LHCN-M2 (cell line): ENCODE data around the gene FDXACB1. TPM values are rescaled to one million over a fixed set of nuclear protein-coding genes. Genes with fewer than 3 reads are reported as not detected.

Experiments used
- DNase-seq: peaks from one replicate; pipeline ENCODE4 v3.0.0-alpha.2; 2012; ENCODE audit warnings: low read depth
- polyA plus RNA-seq: library from polyadenylated mRNA; unstranded; fragments of >200 nt; gene quantifications from one replicate; pipeline ENCODE4 v1.2.1, GENCODE V29; 2012; ENCODE audit warnings: missing spikeins
- total RNA-seq: library from RNA; depleted of rRNA; stranded (reverse); fragments of >200 nt; gene quantifications from 2 replicates; pipeline ENCODE4 v1.2.3, GENCODE V29; 2014; rRNA removed

FDXACB1 gene
- total RNA-seq: 2.8 and 2.9 TPM in 2 replicates
- polyA plus RNA-seq: 0.85 TPM

DNA sequence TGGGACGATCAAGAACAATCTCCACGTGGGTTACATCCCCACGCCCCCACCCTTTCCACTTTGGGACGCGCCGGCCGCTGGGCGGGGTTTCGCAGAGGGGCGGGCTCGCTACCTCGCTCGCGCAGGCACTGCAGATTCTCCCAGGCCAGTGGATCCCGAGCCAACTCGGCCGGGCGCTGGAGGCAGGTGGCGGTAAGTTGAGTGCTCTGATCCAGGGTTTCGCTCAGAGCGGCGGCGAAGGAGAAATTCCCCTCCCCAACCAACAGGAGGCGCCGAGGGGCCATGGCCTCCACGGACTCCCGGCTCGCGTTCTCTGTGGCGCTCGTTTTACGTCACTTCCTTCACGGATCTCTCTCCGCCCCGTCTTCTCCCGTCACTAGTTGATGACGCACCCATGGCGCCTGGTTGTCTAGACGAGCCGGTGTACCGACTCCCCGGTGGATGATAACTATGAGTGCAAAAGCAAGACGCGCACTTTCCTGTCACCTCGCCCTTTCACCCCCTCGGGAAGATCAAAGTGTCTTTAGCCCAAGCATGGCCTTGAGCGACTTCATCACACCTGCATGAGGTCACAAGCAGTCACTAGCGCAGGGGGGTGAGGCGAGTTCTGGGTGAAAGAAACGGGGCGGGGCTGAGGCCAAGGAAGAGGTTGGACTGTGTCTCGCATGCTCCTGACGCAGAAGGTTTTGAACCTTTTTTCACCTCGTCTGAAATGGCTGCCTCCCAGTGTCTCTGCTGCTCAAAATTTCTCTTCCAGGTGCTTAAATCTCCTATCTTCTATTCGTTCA is at the start of gene FDXACB1, which contains the start of gene CFAP68:
Gene FDXACB1, minus strand, starts transcription at position 317 of the 788 bp plus-strand sequence. Its CDS starts 33 bp downstream, at position 284.
Gene CFAP68, plus strand, starts transcription at position 693 of the 788 bp plus-strand sequence. Its CDS starts 20 bp downstream, at position 713.
- DNase-seq: peak; percentile 97

DNA sequence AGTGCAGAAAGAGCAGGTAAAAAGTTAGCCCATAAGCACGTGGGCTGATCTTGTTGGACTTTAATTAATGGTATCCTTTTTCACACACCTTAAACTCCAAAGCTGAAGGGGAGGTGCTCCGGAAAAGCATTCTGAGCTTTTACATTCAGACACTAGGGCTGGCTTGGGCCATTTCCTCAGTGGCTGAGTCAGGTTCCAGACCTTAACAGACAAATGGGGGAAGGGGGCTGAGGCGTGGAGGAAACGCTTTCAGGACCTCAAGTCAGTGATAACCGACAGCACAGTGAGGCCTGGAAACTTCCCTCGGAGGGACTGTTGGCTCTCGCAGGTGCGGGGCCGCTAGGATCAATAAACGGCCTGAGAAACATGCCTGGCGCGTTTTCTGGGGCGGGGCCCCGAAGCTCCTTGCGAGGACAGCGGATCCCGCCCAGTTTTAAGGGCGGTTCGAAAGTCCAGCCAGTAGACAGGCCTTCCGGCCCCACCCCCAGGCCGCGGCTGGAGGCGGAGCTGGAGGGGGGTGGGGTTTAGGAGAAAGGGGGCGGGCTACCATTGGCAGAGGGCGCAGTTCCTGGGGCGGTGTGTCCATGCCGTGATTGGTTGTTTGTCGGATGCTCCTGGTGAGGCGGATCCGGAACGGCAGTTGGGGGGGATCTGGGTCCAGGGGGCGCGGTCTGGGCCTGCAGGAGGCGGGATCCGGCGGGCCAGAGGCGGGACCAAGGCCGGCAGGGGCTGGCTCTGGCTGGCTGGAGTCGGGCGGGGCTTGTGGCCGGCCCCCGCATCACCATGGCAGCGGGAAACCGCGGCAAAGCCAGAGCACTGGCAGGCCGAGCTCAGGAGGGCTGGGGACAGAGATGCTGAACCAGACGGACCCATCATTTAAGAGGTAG is 47.8 kb upstream of the FDXACB1 start:
- peak; percentile 94 for DNase-seq

GRCh38 chr11:111925953-111926352 is 47.0 kb upstream of the FDXACB1 start:
- DNase-seq: no peak

GRCh38 chr11:111923951-111924350 is 45.0 kb upstream of the FDXACB1 start:
- no peak for DNase-seq

GRCh38 chr11:111923351-111923788 is 44.4 kb upstream of the FDXACB1 start:
- DNase-seq: no peak

- peak; percentile 82 for DNase-seq
Measured at GRCh38 chr11:111922803-111923202, 43.8 kb upstream of the FDXACB1 start.

- no peak for DNase-seq
Measured at GRCh38 chr11:111921541-111922230, 42.7 kb upstream of the FDXACB1 start.

- no peak for DNase-seq
Measured at GRCh38 chr11:111920908-111921307, 41.9 kb upstream of the FDXACB1 start.

GRCh38 chr11:111918390-111919256 is 39.7 kb upstream of the FDXACB1 start, which contains the start of gene C11orf52:
Gene C11orf52, plus strand, starts transcription at chr11:111918913. Its CDS starts 60 bp downstream, at chr11:111918973.
- DNase-seq: peak; percentile 92

- DNase-seq: no peak
Measured at GRCh38 chr11:111917788-111918187, 38.8 kb upstream of the FDXACB1 start.

DNA sequence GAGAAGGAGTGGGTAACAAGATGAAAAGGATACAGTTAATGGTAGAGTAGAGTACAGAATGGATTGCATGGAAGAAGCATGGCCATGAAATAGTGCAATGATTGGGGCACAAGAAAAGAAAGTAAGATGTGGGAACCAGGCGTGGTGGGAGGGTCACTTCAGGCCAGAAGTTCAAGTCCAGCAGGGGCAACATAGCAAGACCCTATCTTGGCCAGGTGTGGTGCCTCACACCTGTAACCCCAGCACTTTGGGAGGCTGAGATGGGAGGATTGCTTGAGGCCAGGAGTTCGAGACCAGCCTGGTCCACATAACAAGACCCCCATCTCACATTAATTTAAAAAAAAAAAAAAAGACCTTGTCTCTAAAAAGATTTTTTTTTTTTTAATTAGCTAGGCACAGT is 38.3 kb upstream of the FDXACB1 start:
- DNase-seq: no peak

- no peak for DNase-seq
Measured at GRCh38 chr11:111916768-111917167, 37.8 kb upstream of the FDXACB1 start.

DNA sequence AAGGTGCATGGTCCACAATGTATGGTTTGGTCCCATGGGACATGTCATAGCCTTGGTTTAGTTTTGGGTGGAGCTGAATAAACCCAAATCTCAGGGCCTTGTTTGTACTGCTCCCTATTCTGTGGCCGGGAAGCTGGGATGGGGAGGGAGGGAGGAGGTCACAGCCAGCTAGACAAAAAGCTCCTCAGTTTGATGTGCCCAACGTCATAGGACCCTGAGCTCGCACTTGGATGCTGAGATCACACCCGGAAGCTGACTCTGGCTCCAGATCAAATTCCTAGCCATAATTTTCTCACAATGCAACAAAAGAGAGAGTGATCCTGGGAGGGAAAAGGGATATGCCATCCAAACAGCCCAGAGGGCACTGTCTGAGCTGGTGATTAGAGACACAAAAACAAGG is 35.0 kb upstream of the FDXACB1 start:
- DNase-seq: peak; percentile 78

GRCh38 chr11:111913031-111913861 is 34.3 kb upstream of the FDXACB1 start:
- DNase-seq: peak; percentile 34

DNA sequence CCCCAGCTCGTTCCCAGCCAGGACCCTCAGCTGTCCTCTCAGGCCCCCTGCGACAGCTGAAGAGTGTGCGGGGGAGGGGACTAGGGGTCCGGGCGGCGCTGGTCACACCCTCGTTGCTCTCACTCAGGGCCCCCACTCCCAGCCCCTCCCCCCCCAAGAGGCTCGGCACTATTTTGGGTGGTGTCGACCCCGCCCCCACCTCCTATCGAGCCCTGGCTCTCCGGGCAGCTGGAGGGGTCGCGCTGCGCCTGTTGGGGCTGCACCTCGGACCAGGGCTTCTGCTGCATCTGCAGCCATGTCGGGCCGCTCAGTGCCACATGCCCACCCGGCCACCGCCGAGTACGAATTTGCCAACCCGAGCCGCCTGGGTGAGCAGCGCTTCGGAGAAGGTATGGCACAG is 33.6 kb upstream of the FDXACB1 start, which contains the start of gene HSPB2:
Gene HSPB2, plus strand, starts transcription at position 200 of the 400 bp plus-strand sequence. Its CDS starts 96 bp downstream, at position 296.
- DNase-seq: no peak

DNA sequence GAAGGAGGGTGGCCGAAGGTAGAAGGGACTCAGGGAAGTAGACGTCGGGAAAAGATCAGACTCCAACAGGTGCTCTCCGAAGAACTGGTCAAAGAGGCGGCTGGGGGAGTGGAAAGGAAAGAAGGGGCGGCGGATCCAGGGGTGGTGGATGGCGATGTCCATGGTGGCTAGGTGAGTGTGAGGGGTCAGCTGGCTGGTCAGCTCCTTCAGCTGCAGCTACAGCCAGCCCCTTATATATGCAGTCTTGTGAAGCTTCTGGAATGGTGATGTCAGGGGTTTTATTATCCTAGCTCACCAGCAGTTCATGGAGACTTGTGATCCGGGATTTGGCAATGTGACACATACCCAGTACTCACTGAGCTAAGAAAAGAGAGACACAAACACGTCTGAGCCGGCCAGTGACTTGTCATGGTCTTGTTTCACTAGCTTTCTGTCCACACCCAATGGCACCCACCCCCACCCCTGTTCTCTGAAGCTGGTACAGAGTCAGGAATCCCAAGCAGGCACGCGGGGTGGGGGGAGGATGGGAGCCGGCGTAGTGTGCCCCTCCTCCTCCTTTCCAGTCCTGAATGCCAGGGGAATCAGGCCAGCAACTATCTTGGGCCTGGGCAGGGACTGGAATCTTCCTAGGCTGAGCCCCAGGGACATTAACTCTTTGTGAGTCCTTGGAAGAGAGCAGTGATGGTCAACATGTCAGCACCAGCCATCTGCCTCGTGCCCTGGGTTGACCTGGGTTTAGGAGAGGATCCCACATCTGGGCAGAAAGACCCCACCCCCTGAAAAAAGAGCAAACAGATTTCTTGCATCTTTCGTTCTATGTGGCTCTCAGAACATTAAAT is 32.8 kb upstream of the FDXACB1 start, which contains the start of gene CRYAB:
Gene CRYAB, minus strand, starts transcription at position 208 of the 839 bp plus-strand sequence. Its CDS starts 46 bp downstream, at position 162.
- peak; percentile 88 for DNase-seq

DNA sequence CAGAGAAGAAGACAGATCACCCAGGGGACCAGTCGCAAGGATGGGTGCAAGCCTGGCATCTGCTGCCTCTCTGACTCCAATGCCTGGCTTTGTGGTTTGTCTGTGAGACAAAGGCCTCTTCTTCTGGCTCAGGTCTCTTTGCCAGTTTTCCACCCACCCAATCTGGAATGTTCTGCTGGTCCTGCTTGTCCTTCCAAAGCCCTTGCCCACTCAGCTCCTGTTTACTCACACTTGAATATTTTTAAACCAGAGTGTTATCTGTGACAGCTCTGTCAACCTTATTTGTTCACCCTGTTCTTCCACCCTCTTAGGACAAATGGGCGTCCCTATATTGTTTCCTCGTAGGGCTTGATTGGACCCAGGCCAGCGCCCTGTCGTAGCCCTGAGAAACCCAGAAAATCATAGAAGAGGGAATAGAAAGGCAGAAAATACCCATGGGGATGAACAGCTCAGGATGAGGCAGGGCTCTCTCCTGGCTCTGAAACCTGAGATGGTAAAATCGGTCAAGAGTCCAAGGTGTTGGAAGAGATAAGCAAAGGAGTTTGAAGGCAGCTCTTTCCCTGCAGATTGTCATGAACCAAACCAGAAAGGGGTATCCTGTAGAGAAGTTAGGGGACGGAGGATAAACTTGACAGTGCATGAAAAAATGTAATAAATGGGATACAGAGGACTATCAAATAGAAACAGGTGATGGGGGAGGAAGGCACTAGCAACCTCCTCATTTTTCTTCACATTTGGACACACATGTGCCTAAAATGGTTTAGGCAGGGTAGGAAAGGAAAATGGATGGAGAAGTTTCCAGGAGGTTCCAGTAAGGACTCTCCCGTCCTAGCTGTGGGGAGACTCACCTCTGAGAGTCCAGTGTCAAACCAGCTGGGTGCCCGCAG is 32.0 kb upstream of the FDXACB1 start:
- DNase-seq: peak; percentile 26
